Right lobe of liver (tissue), 6 donors: ENCODE results near the gene CRYM. TPM values are rescaled to one million over a fixed set of nuclear protein-coding genes. Genes with fewer than 3 reads are reported as not detected.
A peak's percentile ranks its signal among the peaks of the same experiment; 100 is the strongest.

Experiments used
- ATAC-seq, 4 donors: fragments of 200-7000 bp; cut with Tn5 transposase; one replicate each; pipeline ENCODE4 v1.9.1; 2020; ENCODE audit warnings: mild to moderate bottlenecking in 4 of 4, moderate library complexity in 4 of 4
- DNase-seq, 3 donors: peaks; one replicate each; pipeline ENCODE4 v3.0.0-alpha.2; 2020
- H3K27ac ChIP-seq, 3 donors: fragments of 200-600 bp; one replicate each; pipeline ENCODE4 v1.8.0; 2022
- H3K27me3 ChIP-seq, 2 donors: fragments of 200-600 bp; one replicate each; pipeline ENCODE4 v1.8.0; 2022
- H3K36me3 ChIP-seq, 4 donors: fragments of 200-600 bp; sonication (generic) in 1 of 4; one replicate each; pipeline versions ENCODE4 v1.5.1 to v1.8.0; 2017 to 2022; ENCODE audit warnings: control low read depth in 1 of 4
- H3K4me1 ChIP-seq, 4 donors: fragments of 200-600 bp; sonication (generic) in 1 of 4; one replicate each; pipeline versions ENCODE4 v1.5.1 to v1.8.0; 2017 to 2022; ENCODE audit warnings: control low read depth in 1 of 4
- H3K4me3 ChIP-seq, 3 donors: fragments of 200-600 bp; one replicate each; pipeline ENCODE4 v1.8.0; 2022
- H3K9me3 ChIP-seq, 4 donors: fragments of 200-600 bp; sonication (generic) in 1 of 4; one replicate each; pipeline versions ENCODE4 v1.5.1 to v1.8.0; 2017 to 2022; ENCODE audit warnings: control low read depth in 1 of 4
- POLR2A ChIP-seq: fragments of 450-650 bp; IDR thresholded peaks from one replicate; pipeline ENCODE4 v1.6.1; 2017; ENCODE audit warnings: antibody characterized with exemption, mild to moderate bottlenecking
- WGBS: methylation state at CpG from one replicate; pipeline ENCODE4 v1.1.6; 2018; ENCODE audit warnings: low coverage, low lambda C conversion rate; ENCODE audit not compliant: insufficient coverage; ENCODE audit errors: missing lambda C conversion rate; 5-methylcytosine and 5-hydroxymethylcytosine counted together
- intact Hi-C, 2 donors: fragments of 100-400 bp; cut with DNase I; formaldehyde crosslinking; loops; one replicate each; pipeline versions ENCODE4 v1.11.2 to v1.14.1; 2022
- total RNA-seq, 6 experiments: library from RNA; depleted of rRNA in 2 of 6; stranded (reverse); fragments of >200 nt in 2 of 6; fragmentation: NEBNext Ultra II Directional in 3 of 6; extraction: Animal tissue kit (Norgen Biotek cat#: 25700) in 3 of 6; gene quantifications; one replicate each; pipeline versions ENCODE4 v1.1.0 to v1.2.4, GENCODE V29; 2016 to 2023
- TF ChIP-seq, protein P1 (sequence below), 4 donors: fragments of 200-600 bp in 3 of 4; fragments of 450-650 bp in 1 of 4; IDR thresholded peaks; one replicate each; pipeline versions ENCODE4 v1.5.1 to v1.8.0; 2016 to 2022; ENCODE audit warnings: antibody characterized with exemption in 4 of 4, mild to moderate bottlenecking in 2 of 4
- donor health status: DM: no; HTN: yes; CAD: no.
- donor health status: DM: no; HTN: no; CAD: no.
- donor health status: DM: no; HTN: no; CAD: no.
- donor health status: DM: no; HTN: yes; CAD: no.
- donor health status: DM: no; HTN: yes; CAD: no.

Gene CRYM
- total RNA-seq, 6 experiments from 2014 or later, result 4.4 to 14.9 (median 5.9) TPM

DNA sequence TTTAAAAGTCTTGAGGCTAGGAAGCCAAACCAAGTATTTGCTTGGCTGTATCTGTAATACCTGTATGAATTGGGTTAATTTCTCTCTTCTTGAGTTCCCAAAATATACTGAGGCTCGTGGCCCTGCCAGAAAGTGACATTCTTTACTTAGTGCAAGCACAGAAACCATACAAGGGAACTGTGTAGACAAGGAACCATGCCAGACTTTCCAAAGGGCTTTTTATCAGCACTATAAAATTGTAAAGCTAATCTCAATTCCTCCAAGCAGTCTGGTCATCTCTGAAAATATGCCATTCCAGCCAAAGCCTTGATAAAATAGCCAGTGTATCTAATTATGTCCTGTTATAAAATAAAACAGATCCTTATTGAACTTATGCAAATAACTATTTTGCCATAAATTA, 7.2 kb upstream of the CRYM start:
- intact Hi-C loops, result no loop called here
- 22% methylated on average over 1 of the region's 1 CpG for WGBS
- no peak for TF ChIP-seq POLR2A
- TF ChIP-seq, protein P1, sequence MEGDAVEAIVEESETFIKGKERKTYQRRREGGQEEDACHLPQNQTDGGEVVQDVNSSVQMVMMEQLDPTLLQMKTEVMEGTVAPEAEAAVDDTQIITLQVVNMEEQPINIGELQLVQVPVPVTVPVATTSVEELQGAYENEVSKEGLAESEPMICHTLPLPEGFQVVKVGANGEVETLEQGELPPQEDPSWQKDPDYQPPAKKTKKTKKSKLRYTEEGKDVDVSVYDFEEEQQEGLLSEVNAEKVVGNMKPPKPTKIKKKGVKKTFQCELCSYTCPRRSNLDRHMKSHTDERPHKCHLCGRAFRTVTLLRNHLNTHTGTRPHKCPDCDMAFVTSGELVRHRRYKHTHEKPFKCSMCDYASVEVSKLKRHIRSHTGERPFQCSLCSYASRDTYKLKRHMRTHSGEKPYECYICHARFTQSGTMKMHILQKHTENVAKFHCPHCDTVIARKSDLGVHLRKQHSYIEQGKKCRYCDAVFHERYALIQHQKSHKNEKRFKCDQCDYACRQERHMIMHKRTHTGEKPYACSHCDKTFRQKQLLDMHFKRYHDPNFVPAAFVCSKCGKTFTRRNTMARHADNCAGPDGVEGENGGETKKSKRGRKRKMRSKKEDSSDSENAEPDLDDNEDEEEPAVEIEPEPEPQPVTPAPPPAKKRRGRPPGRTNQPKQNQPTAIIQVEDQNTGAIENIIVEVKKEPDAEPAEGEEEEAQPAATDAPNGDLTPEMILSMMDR (IDR thresholded peaks at IDR 0.05), result no peak
- Histone ChIP-seq H3K27ac (no peak overlapping the region), H3K4me1 (peaks cover 0 to 8% (median 1%) of the 10 kb centered on the region in 4 donors), H3K27me3 (no peaks in the 10 kb centered on the region), H3K36me3 (no peaks in the 10 kb centered on the region), H3K4me3 (no peak overlapping the region), H3K9me3 (no peaks in the 10 kb centered on the region)
- DNase-seq, result no peak
- ATAC-seq, result no peak

DNA sequence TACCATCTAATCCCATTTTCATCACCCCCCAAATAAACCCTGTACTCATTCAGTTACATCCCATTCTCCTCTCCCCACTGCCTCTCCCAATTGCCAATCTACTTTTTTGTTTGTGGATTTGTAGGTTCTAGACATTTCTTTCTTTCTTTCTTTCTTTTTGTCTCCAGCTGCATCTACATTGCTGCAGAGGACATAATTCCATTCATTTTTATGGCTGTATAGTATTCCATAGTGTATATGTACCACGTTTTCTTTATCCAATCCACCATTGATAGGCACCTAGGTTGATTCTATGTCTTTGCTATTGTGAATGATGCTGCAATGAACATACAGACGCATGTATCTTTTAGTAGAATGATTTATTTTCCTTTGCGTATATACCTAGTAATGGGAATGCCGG, 6.3 kb upstream of the CRYM start:
- Histone ChIP-seq H3K27me3 (no peaks in the 10 kb centered on the region), H3K36me3 (no peaks in the 10 kb centered on the region), H3K4me1 (peaks cover 0 to 8% (median 1%) of the 10 kb centered on the region in 4 donors), H3K4me3 (peak overlapping the region in 1 of 3 donors; percentile 35), H3K9me3 (no peaks in the 10 kb centered on the region), H3K27ac (no peak overlapping the region)
- no peak for DNase-seq
- intact Hi-C loops, result no loop called here
- no peak for ATAC-seq
- no peak for TF ChIP-seq POLR2A
- TF ChIP-seq, protein P1 (IDR thresholded peaks at IDR 0.05), result no peak
- 76% methylated on average over 4 of the region's 4 CpGs for WGBS

DNA sequence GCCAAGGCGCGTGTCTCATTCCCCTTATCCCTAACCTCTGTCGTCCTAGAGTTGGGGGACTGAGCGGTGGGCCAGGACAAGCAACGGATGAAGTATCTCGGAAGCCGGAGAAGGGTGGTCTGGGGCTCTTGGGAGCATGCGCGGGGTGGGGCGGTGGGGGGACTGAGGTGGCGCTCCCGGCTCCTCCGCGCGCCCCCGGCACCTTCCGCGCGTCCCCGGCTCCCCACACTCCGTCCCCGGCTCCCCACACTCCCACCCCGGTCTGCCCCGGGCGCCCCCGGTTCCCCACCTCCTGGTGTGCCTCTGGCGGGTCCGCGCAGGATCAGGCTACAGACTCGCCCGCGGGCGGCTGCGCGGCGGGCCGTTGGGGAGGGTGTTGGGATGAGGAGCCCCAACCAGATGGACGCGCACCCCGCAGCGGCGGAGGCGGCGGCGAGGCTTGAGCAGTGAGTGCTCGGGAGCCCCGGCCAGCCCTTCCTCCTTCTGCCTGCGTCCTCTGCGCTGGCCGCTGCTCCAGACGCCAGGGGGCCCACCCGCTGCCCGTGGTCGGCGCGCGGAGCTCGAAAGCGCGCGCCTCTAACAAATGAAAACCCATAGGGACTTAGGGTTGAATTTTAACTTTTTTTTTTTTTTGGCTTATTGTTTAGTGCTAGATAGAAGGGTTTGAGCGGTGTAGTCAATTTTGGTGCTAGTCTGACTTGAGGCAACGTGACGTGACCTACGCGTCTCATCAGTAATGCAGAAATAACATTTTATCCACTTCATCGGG, 5.6 kb upstream of the CRYM start:
- Histone ChIP-seq H3K27ac (no peak overlapping the region), H3K4me1 (peaks cover 0 to 12% (median 1%) of the 10 kb centered on the region in 4 donors), H3K4me3 (peak overlapping the region in 2 of 3 donors; percentile 35 to 36), H3K27me3 (no peaks in the 10 kb centered on the region), H3K36me3 (no peaks in the 10 kb centered on the region), H3K9me3 (no peaks in the 10 kb centered on the region)
- no peak for TF ChIP-seq POLR2A
- TF ChIP-seq, protein P1 (IDR thresholded peaks at IDR 0.05), result peak; percentile 15 to 48 (median 44)
- DNase-seq (peak in 1 of 3 donors; percentile 51), ATAC-seq (peak; percentile 82 to 89 (median 86))
- WGBS, result 9% methylated on average over 17 of the region's 67 CpGs
- intact Hi-C loops, result no loop called here

DNA sequence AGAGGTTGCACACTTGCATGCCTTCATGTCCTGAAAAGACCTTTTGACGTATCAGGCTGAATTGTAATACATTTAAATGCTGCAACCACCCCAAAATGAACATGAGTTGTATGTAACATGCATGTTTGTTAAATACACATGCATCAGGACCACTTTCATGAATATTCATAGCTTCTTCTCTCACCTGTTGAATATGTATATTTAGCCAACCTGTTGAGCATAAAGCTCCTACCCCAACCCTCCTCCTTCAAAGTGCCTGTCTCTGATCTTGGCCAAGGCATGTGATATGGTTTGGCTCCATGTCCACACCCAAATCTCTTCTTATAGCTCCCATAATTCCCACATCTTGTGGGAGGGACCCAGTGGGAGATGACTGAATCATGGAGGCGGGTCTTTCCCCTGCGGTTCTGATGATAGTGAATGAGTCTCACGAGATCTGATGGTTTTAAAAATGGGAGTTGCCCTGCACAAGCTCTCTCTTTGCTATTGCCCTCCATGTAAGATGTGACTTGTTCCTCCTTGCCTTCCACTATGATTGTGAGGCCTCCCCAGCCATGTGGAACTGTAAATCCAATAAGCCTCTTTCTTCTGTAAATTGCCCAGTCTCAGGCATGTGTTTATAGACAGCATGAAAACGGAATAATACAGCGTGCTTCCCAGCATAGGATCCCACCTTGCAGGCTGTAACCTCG, 3.8 kb upstream of the CRYM start:
- Histone ChIP-seq H3K27ac (no peak overlapping the region), H3K4me1 (peaks cover 0 to 19% (median 1%) of the 10 kb centered on the region in 4 donors), H3K9me3 (no peaks in the 10 kb centered on the region), H3K27me3 (no peaks in the 10 kb centered on the region), H3K4me3 (no peak overlapping the region), H3K36me3 (no peaks in the 10 kb centered on the region)
- DNase-seq (no peak), ATAC-seq (no peak)
- intact Hi-C loops, result no loop called here
- TF ChIP-seq, protein P1 (IDR thresholded peaks at IDR 0.05), result no peak
- TF ChIP-seq POLR2A, result no peak
- 88% methylated on average over 7 of the region's 7 CpGs for WGBS
